Spleen (tissue), 7 donors: Measurements from ENCODE around the gene PCGF3.

Experiments
- CTCF ChIP-seq, 11 experiments: fragments of 200-600 bp in 7 of 11; fragments of 450-650 bp in 4 of 11; sonication (generic) in 4 of 11; IDR thresholded peaks in 8 of 11; conservative IDR thresholded peaks in 3 of 11; 1 replicate in 7 of 11; 2 replicates in 4 of 11; pipeline versions ENCODE4 v1.4.0 to v1.8.0; 2016 to 2021; ENCODE audit warnings: antibody characterized with exemption in 11 of 11, inconsistent platforms in 4 of 11, mild to moderate bottlenecking in 1 of 11
- POLR2A ChIP-seq, 3 donors: fragments of 450-650 bp; IDR thresholded peaks; one replicate each; pipeline ENCODE4 v1.5.1; 2017; ENCODE audit warnings: antibody characterized with exemption in 3 of 3, mild to moderate bottlenecking in 1 of 3
- POLR2AphosphoS5 ChIP-seq, 3 donors: sonication (generic); formaldehyde crosslinking; IDR thresholded peaks; one replicate each; pipeline ENCODE4 v1.5.1; 2017; ENCODE audit warnings: antibody characterized with exemption in 3 of 3
- donor health status: DM: no; HTN: no; CAD: no; lungs with moderate emphysema.
- donor health status: DM: no; HTN: no; CAD: no.
- donor health status: DM: no; HTN: no; CAD: no.

- no peak for TF ChIP-seq POLR2A (IDR thresholded peaks at IDR 0.05)
- no peak for TF ChIP-seq CTCF (IDR thresholded peaks at IDR 0.05 in 8 of 11, conservative IDR thresholded peaks at IDR 0.05 in 3 of 11)
- TF ChIP-seq POLR2AphosphoS5 (IDR thresholded peaks at IDR 0.05), result no peak
Observed at GRCh38 chr4:661881-662761, 43.5 kb upstream of the PCGF3 start.
